Kidney (tissue), 14 donors: ENCODE measurements around the gene EGR2. TPM values are rescaled to one million over a fixed set of nuclear protein-coding genes. Genes with fewer than 3 reads are reported as not detected.

ENCODE experiments used
- DNase-seq, 5 donors: peaks; one replicate each; pipeline ENCODE4 v3.0.0-alpha.2; 2013 to 2020
- FAIRE-seq: peaks from 2 replicates; lab custom pipeline; 2012; peaks lifted over from hg19 to GRCh38; lab: Jason Lieb, UNC
- H3K27ac ChIP-seq, 2 donors: one replicate each; pipeline ENCODE4 v1.7.0; 2013; ENCODE audit warnings: low read depth in 2 of 2, low read length in 2 of 2, inconsistent platforms in 1 of 2
- H3K27me3 ChIP-seq: one replicate; pipeline ENCODE4 v1.7.1; 2013; ENCODE audit warnings: low read length, inconsistent platforms; ENCODE audit not compliant: control insufficient read depth, insufficient read depth
- H3K36me3 ChIP-seq, 3 donors: one replicate each; pipeline versions ENCODE4 v1.7.0 to v1.7.1; 2013; ENCODE audit warnings: low read length in 3 of 3, control low read depth in 1 of 3, inconsistent platforms in 1 of 3; ENCODE audit not compliant: insufficient read depth in 3 of 3, control insufficient read depth in 2 of 3
- H3K4me1 ChIP-seq, 3 donors: one replicate each; pipeline versions ENCODE4 v1.7.0 to v1.7.1; 2013; ENCODE audit warnings: low read length in 3 of 3, inconsistent platforms in 1 of 3, low read depth in 1 of 3; ENCODE audit not compliant: control insufficient read depth in 2 of 3, insufficient read depth in 2 of 3
- H3K4me3 ChIP-seq, 3 donors: one replicate each; pipeline versions ENCODE4 v1.7.0 to v1.8.1; 2013; ENCODE audit warnings: low read length in 3 of 3, control low read depth in 1 of 3, inconsistent platforms in 1 of 3
- H3K9ac ChIP-seq, 3 donors: one replicate each; pipeline versions ENCODE4 v1.7.0 to v1.7.1; 2013; ENCODE audit warnings: low read length in 3 of 3, control low read depth in 1 of 3, inconsistent platforms in 1 of 3
- H3K9me3 ChIP-seq, 3 donors: one replicate each; pipeline versions ENCODE4 v1.7.0 to v1.7.1; 2013; ENCODE audit warnings: low read length in 3 of 3, control low read depth in 1 of 3, inconsistent platforms in 1 of 3; ENCODE audit not compliant: control insufficient read depth in 2 of 3, insufficient read depth in 1 of 3
- CTCF ChIP-seq: IDR thresholded peaks from 3 replicates; pipeline ENCODE4 v1.5.1; 2012; ENCODE audit warnings: mild to moderate bottlenecking, moderate library complexity, borderline replicate concordance; ENCODE audit not compliant: insufficient read depth; ENCODE audit errors: extremely low read depth
- intact Hi-C: fragments of 100-400 bp; cut with DNase I; formaldehyde crosslinking; loops from one replicate; pipeline ENCODE4 v1.11.1; 2022
- polyA plus RNA-seq: library from polyadenylated mRNA; stranded (reverse); fragments of 350-450 nt; fragmentation: Illumina TruSeq; extraction: RNeasy Lipid Tissue Mini Kit (QIAGEN cat#74804); gene quantifications from one replicate; pipeline ENCODE4 v1.2.3, GENCODE V29; 2014; ENCODE audit warnings: low read depth, low replicate concordance; ENCODE audit not compliant: insufficient read depth
- total RNA-seq: library from RNA; stranded (reverse); fragmentation: NEBNext Ultra II Directional; extraction: Animal tissue kit (Norgen Biotek cat#: 25700); gene quantifications from one replicate; pipeline ENCODE4 v1.2.1, GENCODE V29; 2021
- donor health status: control.
- donor health status: control.
- donor health status: control.
- donor health status: control.
- donor health status: control.
- donor health status: DM: yes; HTN: yes; CAD: no.
- donor health status: Normal renal cell carcinoma (clear cell type).

Gene EGR2
- total and polyA plus RNA-seq, 2 donors from 2014 or later: 0.30 to 1.6 TPM

GRCh38 chr10:62778125-62778524 lies 38.0 kb downstream of the EGR2 start:
- Histone ChIP-seq H3K9me3 (no peaks in the 10 kb centered on the region), H3K36me3 (no peaks in the 10 kb centered on the region), H3K9ac (no peak overlapping the region), H3K4me1 (no peaks in the 10 kb centered on the region), H3K4me3 (no peak overlapping the region), H3K27ac (no peak overlapping the region), H3K27me3 (no peaks in the 10 kb centered on the region)
- no peak for TF ChIP-seq CTCF
- intact Hi-C loops: no loop called here
- DNase-seq (no peak), FAIRE-seq (no peak)

GRCh38 chr10:62772186-62772974 lies 43.8 kb downstream of the EGR2 start:
- intact Hi-C loops: no loop called here
- Histone ChIP-seq H3K9ac (no peak overlapping the region), H3K27ac (no peak overlapping the region), H3K27me3 (no peaks in the 10 kb centered on the region), H3K36me3 (no peaks in the 10 kb centered on the region), H3K4me3 (no peak overlapping the region), H3K4me1 (no peaks in the 10 kb centered on the region), H3K9me3 (peaks cover 0 to 2% (median 0%) of the 10 kb centered on the region in 3 donors)
- TF ChIP-seq CTCF: no peak
- DNase-seq: peak in 2 of 5 donors; percentile 42 to 62
- FAIRE-seq: no peak

GRCh38 chr10:62769574-62770242 lies 46.5 kb downstream of the EGR2 start:
- no peak for FAIRE-seq
- no peak overlapping the region for H3K9ac ChIP-seq
- intact Hi-C loops: no loop called here
- no peaks in the 10 kb centered on the region for H3K4me1 ChIP-seq
- H3K27me3 ChIP-seq: no peaks in the 10 kb centered on the region
- H3K9me3 ChIP-seq: peaks cover 0 to 2% (median 0%) of the 10 kb centered on the region in 3 donors
- no peak overlapping the region for H3K4me3 ChIP-seq
- DNase-seq: no peak
- H3K27ac ChIP-seq: no peak overlapping the region
- H3K36me3 ChIP-seq: no peaks in the 10 kb centered on the region
- no peak for TF ChIP-seq CTCF
